ENCODE data around the gene OR2F1. TPM values are rescaled to one million over a fixed set of nuclear protein-coding genes. Genes with fewer than 3 reads are reported as not detected.
"Not testable (repeated sequence)": the region's sequence is repeated elsewhere in the genome, so short reads cannot be mapped to it uniquely, and the experiment has no call there.

OR2F1 gene
- total RNA-seq, 4 donors from 2014 or later: not detected

DNA sequence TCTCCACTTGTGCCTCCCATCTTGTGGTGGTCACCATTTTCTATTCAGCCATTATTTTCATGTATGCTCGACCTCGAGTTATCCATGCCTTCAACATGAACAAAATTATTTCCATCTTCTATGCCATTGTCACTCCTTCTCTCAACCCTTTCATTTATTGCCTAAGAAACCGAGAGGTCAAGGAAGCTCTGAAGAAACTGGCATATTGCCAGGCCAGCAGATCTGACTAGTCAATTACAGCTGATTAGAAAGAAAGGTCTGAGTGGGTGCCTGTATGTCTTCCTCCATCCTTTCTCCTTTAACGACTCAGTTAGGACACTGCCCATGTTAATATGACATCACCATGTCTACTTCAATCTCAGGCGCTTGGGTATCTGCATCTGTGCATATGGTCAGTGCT, 50.1 kb downstream of the OR2F1 start:
- H3K27me3 ChIP-seq: no peaks in the 10 kb centered on the region
- no peak for TF ChIP-seq POLR2A (IDR thresholded peaks at IDR 0.05)
- no peak for DNase-seq
- H3K9me3 ChIP-seq: no peaks in the 10 kb centered on the region
- H3K27ac ChIP-seq: no peak overlapping the region
- intact Hi-C loops (cut with DNase I): no loop called here
- no peaks in the 10 kb centered on the region for H3K4me1 ChIP-seq
- H3K4me3 ChIP-seq (replicated peaks in 1 of 3): no peak overlapping the region
- 88 to 89% methylated on average over 5 of the region's 5 CpGs for WGBS, 2 donors
- no peaks in the 10 kb centered on the region for H3K36me3 ChIP-seq

DNA sequence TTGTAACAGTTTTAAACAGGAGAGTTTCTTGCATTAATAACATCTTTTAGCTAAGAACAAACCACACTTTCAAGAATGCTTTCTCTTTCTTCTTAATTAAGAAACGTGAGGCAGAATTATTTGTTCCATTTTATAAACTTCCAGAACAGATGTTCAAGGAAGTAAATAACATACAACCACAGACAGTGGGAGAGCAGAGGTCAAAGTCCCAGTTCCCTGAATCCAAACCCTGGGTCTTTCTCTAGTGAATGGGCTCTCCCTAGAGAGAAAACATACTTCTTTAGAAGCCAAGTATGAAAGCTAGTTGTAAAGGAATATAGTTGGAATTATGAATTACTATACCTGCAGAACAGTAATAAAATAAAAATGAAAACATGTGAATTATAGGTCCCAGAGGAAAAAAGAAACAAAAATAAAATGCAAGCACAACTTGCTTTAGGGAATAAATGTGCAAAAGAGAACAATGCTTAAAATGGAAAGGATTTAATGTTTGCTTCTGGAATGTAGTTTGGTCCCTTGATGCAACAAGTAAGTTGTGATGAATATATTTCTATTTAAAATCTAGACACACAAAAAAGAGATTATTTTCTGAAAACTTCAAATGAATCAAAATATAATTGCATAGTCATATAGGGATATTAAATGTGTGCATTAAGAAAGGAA, 51.5 kb downstream of the OR2F1 start:
- H3K36me3 ChIP-seq: no peaks in the 10 kb centered on the region
- intact Hi-C loops (cut with DNase I): no loop called here

DNA sequence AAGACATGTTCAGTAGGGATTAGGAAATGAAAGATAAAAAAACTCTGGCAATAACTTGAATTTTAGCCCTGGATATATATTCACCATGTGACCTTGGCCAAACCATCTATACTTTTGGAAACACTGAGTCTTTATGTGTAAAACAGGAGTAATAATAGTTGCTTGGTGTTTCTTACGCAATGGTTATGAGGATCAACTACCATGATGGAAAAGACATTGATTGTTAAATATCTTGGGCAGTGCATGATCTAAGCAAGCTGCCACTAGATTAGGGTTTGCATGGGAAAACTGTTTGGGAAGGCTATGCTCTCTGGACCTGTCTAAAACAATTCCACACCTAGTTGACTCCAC, 52.0 kb downstream of the OR2F1 start:
- H3K27ac ChIP-seq: no peak overlapping the region
- no peaks in the 10 kb centered on the region for H3K4me1 ChIP-seq
- TF ChIP-seq CTCF (IDR thresholded peaks at IDR 0.05) (no peak), POLR2A (IDR thresholded peaks at IDR 0.05) (no peak)
- no peak for DNase-seq
- no peaks in the 10 kb centered on the region for H3K27me3 ChIP-seq
- no peak overlapping the region for H3K4me3 ChIP-seq (replicated peaks in 1 of 3)
- H3K36me3 ChIP-seq: no peaks in the 10 kb centered on the region
- intact Hi-C loops (cut with DNase I): no loop called here
- no peaks in the 10 kb centered on the region for H3K9me3 ChIP-seq
- 92 to 95% methylated on average over 1 of the region's 1 CpG for WGBS, 2 donors

More for the DNA sequence above, 51.5 kb downstream of the OR2F1 start:
- DNase-seq: no peak
- 60 to 73% methylated on average over 1 of the region's 1 CpG for WGBS, 2 donors
- no peaks in the 10 kb centered on the region for H3K27me3 ChIP-seq
- H3K27ac ChIP-seq: no peak overlapping the region
- H3K4me3 ChIP-seq (replicated peaks in 1 of 3): no peak overlapping the region
- H3K4me1 ChIP-seq: no peaks in the 10 kb centered on the region
- H3K9me3 ChIP-seq: no peaks in the 10 kb centered on the region
- TF ChIP-seq POLR2A (IDR thresholded peaks at IDR 0.05) (no peak), CTCF (IDR thresholded peaks at IDR 0.05) (no peak)

DNA sequence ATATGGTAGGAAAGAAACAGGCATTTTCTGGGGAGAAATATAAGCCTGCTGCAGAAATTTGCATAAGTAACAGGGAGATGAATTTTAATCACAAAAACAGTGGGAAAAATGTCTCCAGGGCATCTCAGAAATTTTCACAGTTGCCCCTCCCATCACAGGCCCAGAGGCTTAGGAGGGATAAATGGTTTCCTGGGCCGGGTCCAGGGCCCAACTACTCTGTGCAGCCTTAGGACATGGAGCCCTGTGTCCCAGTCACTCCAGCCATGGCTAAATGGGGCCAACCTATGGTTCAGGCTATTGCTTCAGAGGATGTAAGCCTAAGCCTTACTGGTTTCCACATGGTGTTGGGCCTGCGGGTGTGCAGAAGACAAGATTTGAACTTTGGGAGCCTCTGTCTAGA, 54.7 kb downstream of the OR2F1 start:
- Histone ChIP-seq H3K27me3 (no peaks in the 10 kb centered on the region), H3K36me3 (no peaks in the 10 kb centered on the region), H3K4me1 (no peaks in the 10 kb centered on the region), H3K27ac (no peak overlapping the region), H3K9me3 (no peaks in the 10 kb centered on the region), H3K4me3 (replicated peaks in 1 of 3) (no peak overlapping the region)
- 87 to 94% methylated on average over 2 of the region's 2 CpGs for WGBS, 2 donors
- DNase-seq: no peak
- intact Hi-C loops (cut with DNase I): no loop called here
- TF ChIP-seq POLR2A (IDR thresholded peaks at IDR 0.05): no peak
- no peak for TF ChIP-seq CTCF (IDR thresholded peaks at IDR 0.05)

DNA sequence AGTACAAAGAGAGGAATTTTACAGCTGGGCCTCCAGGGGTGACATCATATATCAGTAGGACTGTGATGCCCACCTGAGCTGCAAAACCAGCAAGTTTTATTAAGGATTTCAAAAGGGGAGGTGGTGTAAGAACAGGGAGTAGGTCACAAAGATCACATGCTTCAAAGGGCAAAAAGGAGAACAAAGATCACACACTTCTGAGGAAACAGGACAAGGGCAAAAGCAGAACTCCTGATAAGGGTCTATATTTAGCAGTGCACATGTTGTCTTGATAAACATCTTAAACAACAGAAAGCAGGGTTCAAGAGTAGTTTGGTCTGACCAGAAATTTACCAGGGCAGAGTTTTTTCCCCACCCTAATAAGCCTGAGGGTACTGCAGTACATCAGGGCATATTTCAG, 55.4 kb downstream of the OR2F1 start:
- H3K9me3 ChIP-seq; H3K4me1 ChIP-seq; H3K27ac ChIP-seq; H3K36me3 ChIP-seq; DNase-seq; intact Hi-C loops (cut with DNase I); H3K27me3 ChIP-seq; H3K4me3 ChIP-seq (replicated peaks in 1 of 3): not testable (repeated sequence)

- DNase-seq; H3K4me1 ChIP-seq; H3K36me3 ChIP-seq; H3K4me3 ChIP-seq (replicated peaks in 1 of 3); H3K27ac ChIP-seq; intact Hi-C loops (cut with DNase I); H3K27me3 ChIP-seq; H3K9me3 ChIP-seq: not testable (repeated sequence)
- WGBS, 2 donors: 57 to 92% methylated on average over 1 of the region's 1 CpG
Measured at GRCh38 chr7:144010821-144011220, 56.2 kb downstream of the OR2F1 start.
